Neural progenitor cell (in vitro differentiated cells): ENCODE data around the gene EIF4A3. TPM values are rescaled to one million over a fixed set of nuclear protein-coding genes. Genes with fewer than 3 reads are reported as not detected.

ENCODE experiments used
- DNase-seq: peaks from one replicate; pipeline ENCODE4 v3.0.0-alpha.2; 2016; ENCODE audit warnings: low spot score
- H2AFZ ChIP-seq: fragments of 200-600 bp; sonication (generic); replicated peaks from 2 replicates; pipeline ENCODE4 v1.6.1; 2016; ENCODE audit warnings: antibody characterized with exemption
- H3F3A ChIP-seq: fragments of 200-600 bp; sonication (generic); 2 replicates; pipeline ENCODE4 v1.6.1; 2016; ENCODE audit warnings: antibody characterized with exemption, low read depth
- H3K27ac ChIP-seq: fragments of 200-600 bp; sonication (generic); 2 replicates; pipeline ENCODE4 v1.5.1; 2016; ENCODE audit warnings: mild to moderate bottlenecking
- H3K27me3 ChIP-seq: fragments of 200-600 bp; sonication (generic); 2 replicates; pipeline ENCODE4 v1.6.1; 2016; ENCODE audit warnings: mild to moderate bottlenecking, moderate library complexity
- H3K36me3 ChIP-seq: fragments of 200-600 bp; sonication (generic); 2 replicates; pipeline ENCODE4 v1.5.1; 2016
- H3K4me1 ChIP-seq: fragments of 200-600 bp; sonication (generic); 2 replicates; pipeline ENCODE4 v1.6.1; 2016; ENCODE audit warnings: mixed run types
- H3K4me2 ChIP-seq: fragments of 200-600 bp; sonication (generic); 2 replicates; pipeline ENCODE4 v1.6.1; 2016
- H3K4me3 ChIP-seq: fragments of 200-600 bp; sonication (generic); 2 replicates; pipeline ENCODE4 v1.5.1; 2016
- H3K79me2 ChIP-seq: fragments of 200-600 bp; sonication (generic); 2 replicates; pipeline ENCODE4 v1.6.1; 2016; ENCODE audit warnings: low read depth
- H3K9ac ChIP-seq: fragments of 200-600 bp; sonication (generic); 2 replicates; pipeline ENCODE4 v1.6.1; 2016
- H3K9me3 ChIP-seq: fragments of 200-600 bp; sonication (generic); 2 replicates; pipeline ENCODE4 v1.5.1; 2016; ENCODE audit warnings: low read depth
- H4K20me1 ChIP-seq: fragments of 200-600 bp; sonication (generic); 2 replicates; pipeline ENCODE4 v1.6.1; 2016; ENCODE audit warnings: low read depth
- H3K27ac Mint-ChIP-seq: 3 replicates; pipeline ENCODE4 v1.8.0; 2021; ENCODE audit warnings: mixed read lengths
- H3K27me3 Mint-ChIP-seq: 2 replicates; pipeline ENCODE4 v1.8.0; 2022; ENCODE audit warnings: low read depth, mild to moderate bottlenecking, inconsistent platforms, moderate library complexity, mixed read lengths; ENCODE audit not compliant: insufficient read depth
- H3K36me3 Mint-ChIP-seq: 3 replicates; pipeline ENCODE4 v1.8.0; 2021; ENCODE audit warnings: mixed read lengths
- H3K4me1 Mint-ChIP-seq: 3 replicates; pipeline ENCODE4 v1.8.0; 2021; ENCODE audit warnings: mixed read lengths
- H3K4me3 Mint-ChIP-seq: 3 replicates; pipeline ENCODE4 v1.8.0; 2021; ENCODE audit warnings: mild to moderate bottlenecking, moderate library complexity, mixed read lengths
- H3K9me3 Mint-ChIP-seq: 3 replicates; pipeline ENCODE4 v1.8.0; 2020; ENCODE audit warnings: mixed read lengths
- CTCF ChIP-seq: fragments of 200-600 bp; sonication (generic); IDR thresholded peaks from 2 replicates; pipeline ENCODE4 v1.5.1; 2017; ENCODE audit warnings: antibody characterized with exemption, mild to moderate bottlenecking
- EZH2 ChIP-seq: fragments of 200-600 bp; sonication (generic); IDR thresholded peaks from 2 replicates; pipeline ENCODE4 v1.6.1; 2017; ENCODE audit warnings: antibody characterized with exemption, mild to moderate bottlenecking, moderate library complexity
- EZH2phosphoT487 ChIP-seq: fragments of 200-600 bp; sonication (generic); IDR thresholded peaks from 2 replicates; pipeline ENCODE4 v1.6.1; 2017; ENCODE audit warnings: antibody characterized with exemption
- total RNA-seq: library from RNA; depleted of rRNA; stranded (reverse); fragments of >200 nt; gene quantifications from 2 replicates; pipeline ENCODE4 v1.2.3, GENCODE V29; 2015; ENCODE audit warnings: low replicate concordance

Gene EIF4A3
- total RNA-seq, 1 donor from 2014 or later, result 102 TPM

DNA sequence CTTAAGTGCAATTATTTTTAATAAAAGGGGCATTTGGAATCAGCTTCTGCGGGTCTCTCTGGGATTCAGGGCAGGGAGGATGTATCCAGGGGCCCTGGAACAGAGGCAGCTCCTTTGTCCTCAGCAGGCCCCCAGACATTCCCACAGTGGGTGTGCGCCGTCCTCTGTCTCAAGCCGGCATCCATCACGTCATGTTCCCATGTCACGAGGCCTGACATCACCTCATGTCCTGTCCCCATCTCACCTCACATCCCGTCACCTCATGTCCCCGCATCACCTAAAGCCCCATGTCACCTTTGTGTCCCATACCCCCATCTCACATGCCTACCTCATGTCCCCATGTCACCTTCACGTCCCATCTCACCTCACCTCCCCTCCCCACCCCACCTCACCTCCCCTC is 27.1 kb downstream of the EIF4A3 start:
- TF ChIP-seq CTCF (no peak), EZH2 (no peak), EZH2phosphoT487 (no peak)
- H3K36me3 ChIP-seq, result no peaks in the 10 kb centered on the region
- no peak overlapping the region for H3K27ac ChIP-seq
- Mint-ChIP-seq H3K4me1 (peaks cover 23% of the 10 kb centered on the region), H3K27me3 (no peaks in the 10 kb centered on the region), H3K9me3 (peaks cover 3% of the 10 kb centered on the region), H3K4me3 (no peak overlapping the region), H3K36me3 (peaks cover 8% of the 10 kb centered on the region), H3K27ac (no peak overlapping the region)
- H3K4me2 ChIP-seq, result no peak overlapping the region
- H3K4me1 ChIP-seq, result peaks cover 11% of the 10 kb centered on the region
- no peak for DNase-seq
- no peak overlapping the region for H2AFZ ChIP-seq
- no peaks in the 10 kb centered on the region for H4K20me1 ChIP-seq
- H3F3A ChIP-seq, result peaks cover 8% of the 10 kb centered on the region
- H3K27me3 ChIP-seq, result no peaks in the 10 kb centered on the region
- no peaks in the 10 kb centered on the region for H3K9me3 ChIP-seq
- H3K9ac ChIP-seq, result no peak overlapping the region
- no peaks in the 10 kb centered on the region for H3K79me2 ChIP-seq
- no peak overlapping the region for H3K4me3 ChIP-seq

- H3K9me3 Mint-ChIP-seq, result peaks cover 5% of the 10 kb centered on the region
- Histone ChIP-seq H3K9me3 (no peaks in the 10 kb centered on the region), H3K4me3 (no peak overlapping the region), H3K36me3 (no peaks in the 10 kb centered on the region), H3F3A (peaks cover 8% of the 10 kb centered on the region), H3K4me1 (peaks cover 7% of the 10 kb centered on the region), H4K20me1 (no peaks in the 10 kb centered on the region), H3K4me2 (no peak overlapping the region), H3K27ac (no peak overlapping the region), H3K27me3 (no peaks in the 10 kb centered on the region), H3K9ac (no peak overlapping the region), H2AFZ (no peak overlapping the region), H3K79me2 (no peaks in the 10 kb centered on the region)
- peaks cover 19% of the 10 kb centered on the region for H3K4me1 Mint-ChIP-seq
- peaks cover 12% of the 10 kb centered on the region for H3K36me3 Mint-ChIP-seq
- H3K4me3 Mint-ChIP-seq, result no peak overlapping the region
- H3K27ac Mint-ChIP-seq, result no peak overlapping the region
- DNase-seq, result no peak
- TF ChIP-seq EZH2phosphoT487 (no peak), CTCF (no peak), EZH2 (no peak)
- H3K27me3 Mint-ChIP-seq, result no peaks in the 10 kb centered on the region
These were observed 27.6 kb downstream of the EIF4A3 start for GRCh38 chr17:80119271-80119791.

DNA sequence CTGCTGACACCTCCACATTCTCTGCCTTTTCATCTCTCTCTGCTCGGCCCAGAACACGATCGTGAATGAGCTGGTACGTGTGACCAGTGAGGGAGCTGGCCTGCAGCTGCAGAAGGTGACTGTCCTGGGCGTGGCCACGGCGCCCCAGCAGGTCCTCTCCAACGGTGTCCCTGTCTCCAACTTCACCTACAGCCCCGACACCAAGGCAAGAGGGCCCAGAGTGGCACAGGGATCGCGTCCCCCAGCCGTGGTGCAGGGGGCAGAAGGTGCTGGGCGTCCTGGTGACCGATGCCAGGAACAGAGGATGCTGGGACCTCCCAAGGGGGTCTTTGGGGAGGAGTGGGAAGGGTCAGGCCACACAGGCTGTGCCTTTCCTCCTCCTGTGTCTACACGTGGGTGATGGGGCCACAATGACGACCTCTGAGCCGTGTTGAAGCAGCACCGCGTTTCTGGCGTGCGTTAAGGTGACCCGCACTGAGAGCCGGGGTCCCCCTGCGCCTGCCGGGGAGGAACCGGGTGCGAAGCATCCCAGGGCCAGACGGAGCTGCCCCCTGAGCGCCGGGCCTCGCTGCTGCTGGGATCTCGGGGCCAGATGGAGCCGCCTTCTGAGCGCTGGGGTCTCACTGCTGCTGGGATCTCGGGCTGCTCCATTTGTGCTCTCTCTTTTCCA is 28.2 kb downstream of the EIF4A3 start:
- DNase-seq, result no peak
- Histone ChIP-seq H3K4me2 (no peak overlapping the region), H3K27ac (no peak overlapping the region), H3K9ac (no peak overlapping the region), H3K79me2 (no peaks in the 10 kb centered on the region), H2AFZ (no peak overlapping the region), H3K36me3 (no peaks in the 10 kb centered on the region), H3K4me3 (no peak overlapping the region), H3K4me1 (peaks cover under 1% of the 10 kb centered on the region), H3K9me3 (no peaks in the 10 kb centered on the region), H4K20me1 (no peaks in the 10 kb centered on the region), H3F3A (peaks cover 2% of the 10 kb centered on the region), H3K27me3 (no peaks in the 10 kb centered on the region)
- H3K4me3 Mint-ChIP-seq, result no peak overlapping the region
- TF ChIP-seq EZH2phosphoT487 (no peak), EZH2 (no peak), CTCF (no peak)
- no peak overlapping the region for H3K27ac Mint-ChIP-seq
- peaks cover 14% of the 10 kb centered on the region for H3K4me1 Mint-ChIP-seq
- H3K9me3 Mint-ChIP-seq, result peaks cover 11% of the 10 kb centered on the region
- H3K36me3 Mint-ChIP-seq, result peaks cover 17% of the 10 kb centered on the region
- H3K27me3 Mint-ChIP-seq, result no peaks in the 10 kb centered on the region
